GM19468 (cell line): ENCODE measurements around the gene GIMAP7.
"Not testable (repeated sequence)": the region's sequence is repeated elsewhere in the genome, so short reads cannot be mapped to it uniquely, and the experiment has no call there.

ENCODE experiments used
- ATAC-seq: cut with Tn5 transposase; IDR thresholded peaks from one replicate; pipeline ENCODE4 v1.9.1; 2021; ENCODE audit warnings: mild to moderate bottlenecking, moderate library complexity, moderate number of reproducible peaks; ENCODE audit not compliant: unreplicated experiment; ENCODE audit errors: extremely low read depth

GIMAP7 gene

DNA sequence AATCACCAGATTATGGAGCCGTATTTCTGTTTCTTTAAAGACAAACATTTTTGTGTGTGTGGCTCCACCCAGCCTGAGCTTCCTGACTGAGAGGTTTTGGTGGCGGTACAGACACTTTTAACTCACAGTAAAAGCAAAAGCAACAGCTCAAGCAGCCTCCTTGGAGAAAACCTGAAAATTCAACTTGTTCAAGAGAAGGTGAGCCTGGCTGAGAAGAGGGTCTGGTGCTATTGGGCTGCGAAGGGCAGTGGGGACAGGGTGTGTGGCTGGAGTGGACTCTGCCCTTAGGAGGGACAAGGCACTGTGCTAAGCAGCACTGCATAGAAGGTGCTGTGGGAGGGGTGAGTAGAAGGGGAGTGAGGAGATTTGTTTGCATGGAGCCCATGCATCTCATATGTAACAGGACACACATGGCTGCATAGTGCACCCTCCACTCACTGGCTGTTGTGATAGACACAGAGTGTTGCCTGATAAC is at the start of gene GIMAP7:
Gene GIMAP7, plus strand, starts transcription at position 125 of the 475 bp plus-strand sequence. CDS start 5,103 bp downstream, outside the sequence.
- ATAC-seq = no peak

GRCh38 chr7:150464962-150465361 is 49.7 kb upstream of the GIMAP7 start:
- no peak for ATAC-seq

- ATAC-seq = no peak
Observed at GRCh38 chr7:150465414-150465813, 49.3 kb upstream of the GIMAP7 start.

GRCh38 chr7:150466477-150466876 is 48.2 kb upstream of the GIMAP7 start:
- no peak for ATAC-seq

DNA sequence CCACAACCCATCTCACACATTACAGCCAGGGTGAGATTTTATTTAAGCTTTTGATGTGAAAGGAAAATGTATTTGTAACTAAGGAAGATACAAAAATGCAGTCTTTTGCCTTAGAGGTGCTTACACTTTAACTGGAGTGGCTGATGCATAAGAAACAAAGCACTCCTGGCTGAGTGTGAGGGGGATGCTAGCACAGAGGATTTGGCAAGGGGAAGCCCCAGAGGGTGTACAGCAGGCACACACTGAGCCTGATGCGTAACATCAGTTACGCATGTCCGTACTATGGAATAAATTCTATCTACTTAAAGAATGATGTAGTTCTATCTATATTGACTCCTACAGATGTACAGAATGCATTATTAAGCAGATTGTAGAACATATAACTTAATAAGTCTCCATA is 46.4 kb upstream of the GIMAP7 start:
- ATAC-seq = no peak

DNA sequence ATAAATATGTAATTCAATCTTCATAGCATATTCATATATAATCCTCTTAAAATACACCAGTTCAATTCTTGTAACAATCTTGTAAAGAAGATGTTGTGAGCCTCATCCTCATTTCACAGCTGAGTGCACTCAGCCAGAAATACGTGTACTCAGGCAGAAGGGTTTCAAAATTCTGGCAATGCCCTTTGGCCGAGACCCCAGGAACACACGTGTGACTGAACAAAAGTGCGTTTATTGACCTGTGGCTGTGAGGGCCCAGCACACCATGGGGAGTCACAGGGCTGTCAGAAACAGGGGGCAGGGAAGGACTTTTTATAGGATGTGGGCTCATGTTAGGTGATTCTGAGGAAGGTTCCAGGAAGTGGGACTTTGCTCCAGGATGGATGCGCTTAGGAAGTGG is 42.8 kb upstream of the GIMAP7 start:
- ATAC-seq = no peak

DNA sequence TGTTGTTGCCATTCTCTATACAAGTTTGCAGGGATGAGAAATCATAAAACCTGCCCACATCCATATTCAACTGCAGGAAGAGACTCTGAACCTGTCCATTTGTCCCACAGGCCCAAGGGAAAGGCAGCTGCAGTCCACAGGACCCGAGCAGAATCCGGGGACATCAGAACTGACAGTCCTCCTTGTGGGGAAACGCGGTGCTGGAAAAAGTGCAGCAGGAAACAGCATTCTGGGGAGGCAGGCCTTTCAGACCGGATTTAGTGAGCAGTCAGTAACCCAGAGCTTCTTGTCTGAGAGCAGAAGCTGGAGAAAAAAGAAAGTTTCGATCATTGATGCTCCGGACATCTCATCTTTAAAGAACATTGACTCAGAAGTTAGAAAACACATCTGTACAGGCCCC is 40.8 kb upstream of the GIMAP7 start:
- ATAC-seq = no peak

DNA sequence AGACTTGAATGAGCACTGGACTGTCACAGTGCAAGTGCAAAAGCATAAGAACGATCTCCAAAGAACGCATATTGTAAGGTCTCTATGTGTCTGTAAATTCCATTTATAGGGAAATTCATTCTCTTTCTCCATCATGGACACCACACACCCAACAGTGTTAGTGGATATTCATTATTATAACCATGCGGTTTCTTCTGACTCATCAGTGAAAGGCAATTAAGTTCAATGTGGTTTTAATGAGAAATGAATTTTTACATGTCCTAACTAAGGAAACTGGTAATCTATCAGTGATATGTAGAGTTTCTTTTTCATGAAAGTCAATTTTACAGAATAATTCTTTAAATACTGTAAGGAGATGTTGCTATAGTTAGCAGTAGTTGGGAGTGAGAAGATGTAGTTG is 38.4 kb upstream of the GIMAP7 start:
- no peak for ATAC-seq

DNA sequence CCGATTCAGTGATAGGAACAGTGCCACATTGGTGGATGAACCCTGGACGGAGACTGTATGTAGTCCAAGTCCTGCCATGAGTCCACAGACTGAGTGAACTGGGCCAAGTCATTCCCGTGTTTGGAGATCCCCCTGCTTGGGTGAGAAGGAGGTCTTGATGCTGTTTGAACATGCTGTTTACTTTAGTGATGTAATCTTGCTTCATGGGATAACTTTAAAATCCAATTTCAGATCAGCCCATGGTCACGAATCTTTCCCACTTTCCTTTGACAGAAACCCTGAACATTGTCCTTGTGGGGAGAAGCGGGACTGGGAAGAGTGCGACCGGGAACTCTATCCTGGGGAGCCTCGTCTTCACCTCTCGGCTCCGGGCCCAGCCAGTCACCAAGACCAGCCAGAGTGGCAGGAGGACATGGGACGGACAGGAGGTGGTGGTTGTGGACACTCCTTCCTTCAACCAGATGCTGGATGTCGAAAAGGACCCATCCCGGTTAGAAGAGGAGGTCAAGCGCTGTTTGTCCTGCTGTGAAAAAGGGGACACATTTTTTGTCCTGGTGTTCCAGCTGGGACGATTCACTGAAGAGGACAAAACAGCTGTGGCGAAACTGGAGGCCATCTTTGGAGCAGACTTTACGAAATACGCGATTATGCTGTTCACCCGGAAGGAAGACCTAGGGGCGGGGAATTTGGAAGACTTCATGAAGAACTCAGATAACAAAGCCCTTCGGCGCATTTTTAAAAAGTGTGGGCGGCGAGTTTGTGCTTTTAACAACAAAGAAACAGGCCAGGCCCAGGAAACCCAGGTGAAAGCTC is 37.6 kb upstream of the GIMAP7 start:
- ATAC-seq = no peak

GRCh38 chr7:150479023-150479716 is 35.5 kb upstream of the GIMAP7 start:
- ATAC-seq = no peak

DNA sequence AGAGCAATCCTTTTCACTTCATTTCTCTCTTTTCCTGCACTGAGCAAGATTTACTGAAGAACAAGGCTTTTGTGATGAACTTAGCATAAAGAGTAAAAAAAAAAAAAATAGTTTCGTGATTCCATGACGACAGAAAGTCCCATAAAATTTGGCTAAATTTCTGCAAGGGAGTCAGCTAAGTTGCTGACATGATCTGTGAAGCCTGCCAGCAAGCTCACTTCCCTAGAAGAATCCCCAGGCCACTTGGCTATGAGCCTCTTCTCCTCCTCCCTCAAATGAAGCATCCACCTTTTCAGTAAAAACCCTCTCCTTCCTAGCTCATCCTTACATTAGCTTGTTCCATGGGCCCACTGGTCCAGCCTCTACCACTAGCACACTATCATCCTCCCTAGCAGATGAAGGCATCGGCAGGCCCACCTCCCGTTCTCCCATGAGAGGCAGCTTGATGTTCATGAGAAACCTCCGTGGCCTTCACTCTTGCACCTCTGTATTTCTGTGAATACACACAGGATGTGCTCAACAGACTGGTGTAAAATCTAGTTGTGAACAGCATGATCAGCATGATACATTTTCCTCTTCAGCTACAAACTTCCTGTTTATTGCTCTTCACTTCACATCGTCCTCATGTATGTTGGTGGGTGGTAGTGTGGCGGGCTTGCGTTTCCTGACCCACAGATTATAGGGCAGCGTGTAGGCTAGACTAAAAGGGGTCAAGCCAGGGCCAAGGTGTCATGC is 33.3 kb upstream of the GIMAP7 start:
- ATAC-seq = no peak

DNA sequence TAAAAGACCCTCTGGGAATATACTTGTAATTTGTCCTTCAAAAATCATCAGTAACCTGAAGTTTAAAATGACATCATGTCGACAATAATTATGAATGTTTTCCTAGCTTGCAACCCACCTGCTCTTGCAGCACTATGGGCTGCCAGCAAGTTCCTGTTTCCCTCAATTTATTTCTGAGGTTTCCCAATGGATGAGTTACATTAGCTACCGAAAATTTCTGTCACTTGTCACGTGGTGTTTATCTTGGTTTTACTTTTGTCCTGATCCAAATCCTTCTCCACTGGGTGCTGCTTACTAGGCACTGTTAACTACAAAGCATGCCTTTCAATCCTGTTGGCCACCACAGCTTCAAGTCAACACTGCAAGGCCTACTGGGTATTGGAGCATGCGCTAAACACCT is 32.8 kb upstream of the GIMAP7 start:
- no peak for ATAC-seq

DNA sequence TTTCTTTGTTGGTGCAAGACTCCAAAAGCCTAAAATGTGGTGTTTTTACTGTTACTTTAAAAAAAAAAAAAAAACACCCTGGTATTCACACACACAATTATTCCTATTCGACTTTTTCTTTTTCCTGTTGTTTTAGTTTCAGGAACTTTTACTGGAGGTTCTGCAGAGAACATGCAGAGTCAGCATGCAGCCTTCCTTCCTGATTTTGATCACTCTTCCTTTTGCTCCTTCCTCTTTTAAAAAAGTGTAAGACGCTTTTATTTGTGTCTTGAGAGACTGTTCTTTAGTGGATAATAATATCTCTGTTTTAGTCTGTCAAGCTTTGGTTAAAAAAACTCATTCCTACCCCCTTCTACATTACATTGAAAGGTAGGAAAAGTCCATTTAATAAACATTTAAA is 31.2 kb upstream of the GIMAP7 start:
- ATAC-seq = not testable (repeated sequence)

- not testable (repeated sequence) for ATAC-seq
Observed at GRCh38 chr7:150484071-150484470, 30.6 kb upstream of the GIMAP7 start.

DNA sequence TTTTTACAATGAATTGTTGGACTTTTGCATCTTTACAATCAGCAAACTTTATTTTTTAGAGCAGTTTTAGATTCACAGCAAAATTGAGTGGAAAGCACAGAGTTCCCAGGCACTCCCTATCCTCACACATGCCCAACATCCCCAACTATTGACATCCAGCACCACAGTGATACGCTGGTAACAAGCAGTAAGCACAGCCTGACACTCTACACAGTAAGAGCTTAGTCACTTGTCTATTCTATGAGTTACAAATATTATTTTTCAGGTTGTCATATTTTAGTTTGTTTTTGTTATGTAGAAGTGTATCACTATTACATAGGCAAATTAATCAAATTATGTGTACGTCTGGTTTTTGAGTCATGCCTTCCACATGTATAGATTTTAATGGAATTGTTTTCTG is 27.0 kb upstream of the GIMAP7 start:
- ATAC-seq = no peak

GRCh38 chr7:150489782-150490181 is 24.9 kb upstream of the GIMAP7 start:
- no peak for ATAC-seq

GRCh38 chr7:150493442-150493841 is 21.2 kb upstream of the GIMAP7 start:
- not testable (repeated sequence) for ATAC-seq

- ATAC-seq = no peak
Observed at GRCh38 chr7:150502519-150502918, 12.2 kb upstream of the GIMAP7 start.

DNA sequence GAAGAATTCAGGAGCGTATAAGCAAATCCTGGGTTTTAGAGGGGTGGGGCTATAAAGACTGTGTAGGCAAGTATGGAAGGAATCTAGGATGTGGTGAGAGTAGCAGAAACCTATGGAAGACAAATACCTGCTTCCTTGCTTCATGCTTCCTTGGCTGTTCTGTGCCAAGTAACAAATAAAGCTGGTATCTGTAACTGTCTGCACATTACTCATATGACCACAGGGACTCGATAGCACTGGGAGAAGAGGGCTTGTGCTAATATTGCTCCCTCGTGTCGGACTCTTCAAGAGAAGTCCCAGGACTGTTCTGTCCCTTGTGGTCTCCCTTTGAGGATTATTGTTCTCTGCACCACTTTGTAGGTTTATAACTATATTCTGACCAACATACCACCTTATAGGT is 11.5 kb upstream of the GIMAP7 start:
- no peak for ATAC-seq

- ATAC-seq = no peak
Observed at GRCh38 chr7:150503581-150503980, 11.1 kb upstream of the GIMAP7 start.
